Measurements from ENCODE around the gene PFDN2.

Gene PFDN2

GRCh38 chr1:161132410-161133219 lies 14.8 kb upstream of the PFDN2 start, which contains the start of gene DEDD (continued):
- no peak for TF ChIP-seq ZNF513 (tag by site-specific recombination; IDR thresholded peaks at IDR 0.05)
- TF ChIP-seq ZNF610 (tag by site-specific recombination; IDR thresholded peaks at IDR 0.05; ENCODE audit: borderline replicate concordance): 0 out of 2 replicates have a peak, but pooled peaks have one; percentile 48
- TF ChIP-seq ZNF16 (tag by site-specific recombination; IDR thresholded peaks at IDR 0.05; ENCODE audit: low read depth): no peak
- peak; percentile 27; the same call in 1 of the 2 replicates for TF ChIP-seq SCRT2 (tag by site-specific recombination; IDR thresholded peaks at IDR 0.05)
- 0 out of 2 replicates have a peak, but pooled peaks have one; percentile 11 for TF ChIP-seq OSR2 (tag by site-specific recombination; IDR thresholded peaks at IDR 0.05)
- 0 out of 2 replicates have a peak, but pooled peaks have one; percentile 5 for TF ChIP-seq ZBTB10 (tag by site-specific recombination; IDR thresholded peaks at IDR 0.05)
- no peak for TF ChIP-seq ZNF221 (tag by site-specific recombination; IDR thresholded peaks at IDR 0.05; ENCODE audit: borderline replicate concordance)
- TF ChIP-seq ZNF394 (tag by site-specific recombination; IDR thresholded peaks at IDR 0.05; ENCODE audit: borderline replicate concordance): peak; percentile 59; the same call in 1 of the 2 replicates
- TF ChIP-seq, protein P1, sequence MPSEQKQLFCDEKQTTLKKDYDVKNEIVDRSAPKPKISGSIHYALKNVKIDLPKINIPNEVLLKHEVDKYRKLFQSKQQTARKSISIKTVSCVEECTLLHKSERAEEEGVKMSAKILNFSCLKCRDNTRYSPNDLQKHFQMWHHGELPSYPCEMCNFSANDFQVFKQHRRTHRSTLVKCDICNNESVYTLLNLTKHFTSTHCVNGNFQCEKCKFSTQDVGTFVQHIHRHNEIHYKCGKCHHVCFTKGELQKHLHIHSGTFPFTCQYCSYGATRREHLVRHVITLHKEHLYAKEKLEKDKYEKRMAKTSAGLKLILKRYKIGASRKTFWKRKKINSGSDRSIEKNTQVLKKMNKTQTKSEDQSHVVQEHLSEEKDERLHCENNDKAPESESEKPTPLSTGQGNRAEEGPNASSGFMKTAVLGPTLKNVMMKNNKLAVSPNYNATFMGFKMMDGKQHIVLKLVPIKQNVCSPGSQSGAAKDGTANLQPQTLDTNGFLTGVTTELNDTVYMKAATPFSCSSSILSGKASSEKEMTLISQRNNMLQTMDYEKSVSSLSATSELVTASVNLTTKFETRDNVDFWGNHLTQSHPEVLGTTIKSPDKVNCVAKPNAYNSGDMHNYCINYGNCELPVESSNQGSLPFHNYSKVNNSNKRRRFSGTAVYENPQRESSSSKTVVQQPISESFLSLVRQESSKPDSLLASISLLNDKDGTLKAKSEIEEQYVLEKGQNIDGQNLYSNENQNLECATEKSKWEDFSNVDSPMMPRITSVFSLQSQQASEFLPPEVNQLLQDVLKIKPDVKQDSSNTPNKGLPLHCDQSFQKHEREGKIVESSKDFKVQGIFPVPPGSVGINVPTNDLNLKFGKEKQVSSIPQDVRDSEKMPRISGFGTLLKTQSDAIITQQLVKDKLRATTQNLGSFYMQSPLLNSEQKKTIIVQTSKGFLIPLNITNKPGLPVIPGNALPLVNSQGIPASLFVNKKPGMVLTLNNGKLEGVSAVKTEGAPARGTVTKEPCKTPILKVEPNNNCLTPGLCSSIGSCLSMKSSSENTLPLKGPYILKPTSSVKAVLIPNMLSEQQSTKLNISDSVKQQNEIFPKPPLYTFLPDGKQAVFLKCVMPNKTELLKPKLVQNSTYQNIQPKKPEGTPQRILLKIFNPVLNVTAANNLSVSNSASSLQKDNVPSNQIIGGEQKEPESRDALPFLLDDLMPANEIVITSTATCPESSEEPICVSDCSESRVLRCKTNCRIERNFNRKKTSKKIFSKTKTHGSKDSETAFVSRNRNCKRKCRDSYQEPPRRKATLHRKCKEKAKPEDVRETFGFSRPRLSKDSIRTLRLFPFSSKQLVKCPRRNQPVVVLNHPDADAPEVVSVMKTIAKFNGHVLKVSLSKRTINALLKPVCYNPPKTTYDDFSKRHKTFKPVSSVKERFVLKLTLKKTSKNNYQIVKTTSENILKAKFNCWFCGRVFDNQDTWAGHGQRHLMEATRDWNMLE (tag by site-specific recombination; conservative IDR thresholded peaks at IDR 0.05; ENCODE audit: low read depth): peak; percentile 57; the same call in 1 of the 2 replicates
- peak; percentile 35; the same call in 1 of the 2 replicates for TF ChIP-seq INSM2 (tag by site-specific recombination; IDR thresholded peaks at IDR 0.05)
- no peak for TF ChIP-seq ZNF132 (tag by site-specific recombination; IDR thresholded peaks at IDR 0.05; ENCODE audit: borderline replicate concordance)
- TF ChIP-seq ZNF37A (tag by site-specific recombination; IDR thresholded peaks at IDR 0.05): no peak
- no peak for TF ChIP-seq ZNF747 (tag by site-specific recombination; IDR thresholded peaks at IDR 0.05)
- TF ChIP-seq ZNF677 (tag by site-specific recombination; IDR thresholded peaks at IDR 0.05): no peak
- no peak for TF ChIP-seq ZFP3 (tag by site-specific recombination; IDR thresholded peaks at IDR 0.05; ENCODE audit: low read depth)
- TF ChIP-seq ZNF501 (tag by site-specific recombination; IDR thresholded peaks at IDR 0.05): no peak
- TF ChIP-seq, protein P2, sequence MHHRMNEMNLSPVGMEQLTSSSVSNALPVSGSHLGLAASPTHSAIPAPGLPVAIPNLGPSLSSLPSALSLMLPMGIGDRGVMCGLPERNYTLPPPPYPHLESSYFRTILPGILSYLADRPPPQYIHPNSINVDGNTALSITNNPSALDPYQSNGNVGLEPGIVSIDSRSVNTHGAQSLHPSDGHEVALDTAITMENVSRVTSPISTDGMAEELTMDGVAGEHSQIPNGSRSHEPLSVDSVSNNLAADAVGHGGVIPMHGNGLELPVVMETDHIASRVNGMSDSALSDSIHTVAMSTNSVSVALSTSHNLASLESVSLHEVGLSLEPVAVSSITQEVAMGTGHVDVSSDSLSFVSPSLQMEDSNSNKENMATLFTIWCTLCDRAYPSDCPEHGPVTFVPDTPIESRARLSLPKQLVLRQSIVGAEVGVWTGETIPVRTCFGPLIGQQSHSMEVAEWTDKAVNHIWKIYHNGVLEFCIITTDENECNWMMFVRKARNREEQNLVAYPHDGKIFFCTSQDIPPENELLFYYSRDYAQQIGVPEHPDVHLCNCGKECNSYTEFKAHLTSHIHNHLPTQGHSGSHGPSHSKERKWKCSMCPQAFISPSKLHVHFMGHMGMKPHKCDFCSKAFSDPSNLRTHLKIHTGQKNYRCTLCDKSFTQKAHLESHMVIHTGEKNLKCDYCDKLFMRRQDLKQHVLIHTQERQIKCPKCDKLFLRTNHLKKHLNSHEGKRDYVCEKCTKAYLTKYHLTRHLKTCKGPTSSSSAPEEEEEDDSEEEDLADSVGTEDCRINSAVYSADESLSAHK (tag by site-specific recombination; IDR thresholded peaks at IDR 0.05): no peak
- TF ChIP-seq ZNF561 (tag by site-specific recombination; IDR thresholded peaks at IDR 0.05; ENCODE audit: borderline replicate concordance): peak; percentile 72; the same call in 1 of the 2 replicates
- no peak for TF ChIP-seq ZNF239 (tag by site-specific recombination; IDR thresholded peaks at IDR 0.05)
- TF ChIP-seq ZBTB44 (tag by site-specific recombination; IDR thresholded peaks at IDR 0.05): peak; percentile 81

Data from HEK293 (cell line).